GM21619 (cell line): ENCODE measurements around the gene RCOR1.
"Not testable (repeated sequence)": the region's sequence is repeated elsewhere in the genome, so short reads cannot be mapped to it uniquely, and the experiment has no call there.

Experiments
- ATAC-seq: cut with Tn5 transposase; IDR thresholded peaks from one replicate; pipeline ENCODE4 v1.9.1; 2021; ENCODE audit not compliant: unreplicated experiment

Gene RCOR1

DNA sequence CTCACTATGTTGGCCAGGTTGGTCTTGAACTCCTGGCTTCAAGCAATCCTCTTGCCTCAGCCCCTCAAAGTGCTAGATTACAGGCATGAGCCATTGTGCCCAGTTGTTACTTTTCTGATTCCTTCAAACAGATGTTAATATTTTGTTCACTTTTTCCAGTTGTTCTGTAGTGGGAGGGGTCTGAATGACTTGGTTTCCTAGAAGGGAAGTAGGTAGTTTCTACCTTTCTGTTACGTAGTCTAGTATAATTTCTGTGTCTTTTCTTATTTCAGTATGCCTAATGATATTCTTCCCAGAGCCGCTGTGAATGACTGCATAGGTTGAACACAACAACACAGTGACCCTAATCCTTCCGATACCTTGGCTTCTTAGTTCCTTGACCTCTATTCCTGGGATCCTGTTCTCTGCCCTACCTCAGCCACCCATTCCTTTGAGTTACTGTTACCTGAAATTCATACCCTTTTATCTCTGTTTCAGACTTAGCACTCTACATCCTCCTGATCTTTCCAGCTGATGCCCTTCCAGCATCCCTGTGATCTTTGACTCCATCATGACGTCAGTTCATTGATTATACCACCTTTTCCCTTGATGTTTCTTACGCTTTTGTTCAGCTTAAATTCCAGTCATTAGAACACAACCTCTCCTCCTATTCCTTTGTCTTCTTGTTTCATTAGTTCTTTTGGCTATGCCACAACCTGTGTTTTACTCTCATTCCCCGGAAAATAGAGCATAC is 33.3 kb downstream of the RCOR1 start:
- no peak for ATAC-seq

DNA sequence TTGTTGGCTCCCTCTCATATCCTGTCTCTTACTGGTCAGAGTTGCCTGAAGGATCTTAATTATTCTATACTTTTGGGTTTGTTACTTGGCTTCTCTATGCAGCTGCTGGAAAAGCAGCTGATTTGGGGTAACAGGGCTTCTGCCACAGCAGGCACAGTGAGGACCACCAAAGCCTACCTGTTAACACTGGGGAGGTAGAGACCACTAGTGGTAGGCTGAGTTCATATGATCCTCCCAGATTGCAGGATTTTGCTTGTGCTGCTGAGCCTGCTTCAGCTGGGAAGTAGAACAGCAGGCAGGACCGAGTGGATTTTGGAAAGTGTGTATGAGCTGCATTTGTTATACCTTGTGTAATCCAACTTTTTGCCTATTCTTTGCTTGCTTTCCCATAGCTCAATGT is 34.1 kb downstream of the RCOR1 start:
- ATAC-seq: no peak

DNA sequence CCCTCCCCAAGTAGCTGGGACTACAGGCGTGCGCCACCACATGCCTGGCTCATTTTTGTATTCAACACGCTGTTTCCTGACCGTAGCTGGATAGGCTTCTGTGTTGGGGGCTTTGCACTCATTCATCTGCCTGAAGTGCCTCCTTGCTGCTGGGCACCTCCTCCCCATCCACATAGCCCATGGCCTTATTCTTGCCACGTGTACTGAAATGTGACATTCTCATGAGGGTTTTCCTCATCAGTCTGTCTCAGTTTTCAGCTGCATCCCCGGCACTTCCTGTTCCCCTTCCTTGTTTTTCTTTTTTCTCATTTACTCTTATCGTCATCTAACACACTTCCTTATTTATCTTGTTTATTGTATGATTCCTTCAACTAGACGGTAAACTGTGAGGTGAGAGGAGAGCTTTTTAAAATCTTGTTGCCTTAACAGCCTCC is 36.6 kb downstream of the RCOR1 start:
- ATAC-seq: no peak

DNA sequence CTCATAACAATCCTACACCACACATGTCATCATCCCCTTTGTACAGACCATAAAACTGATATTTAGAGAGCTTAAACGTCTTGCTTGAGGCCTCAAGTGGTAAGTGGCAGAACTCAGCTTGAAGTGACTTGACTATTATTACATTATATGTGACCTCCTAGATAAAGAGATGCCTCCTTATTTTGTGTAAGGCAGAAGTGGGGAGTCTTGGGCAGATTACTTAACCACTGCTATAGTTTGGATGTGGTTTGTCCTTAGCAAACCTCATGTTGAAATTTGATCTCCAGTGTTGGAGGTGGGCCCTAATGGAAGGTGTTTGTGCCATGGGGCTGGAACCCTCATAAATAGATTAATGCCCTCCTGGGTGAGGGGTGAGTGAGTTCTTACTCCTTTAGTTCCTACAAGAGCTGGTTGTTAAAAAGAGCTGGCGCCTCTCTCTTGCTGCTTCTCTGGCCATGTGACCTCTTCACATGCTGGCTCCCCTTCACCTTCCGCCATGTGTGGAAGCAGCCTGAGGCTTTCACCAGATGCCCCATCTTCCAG is 37.4 kb downstream of the RCOR1 start:
- no peak for ATAC-seq

DNA sequence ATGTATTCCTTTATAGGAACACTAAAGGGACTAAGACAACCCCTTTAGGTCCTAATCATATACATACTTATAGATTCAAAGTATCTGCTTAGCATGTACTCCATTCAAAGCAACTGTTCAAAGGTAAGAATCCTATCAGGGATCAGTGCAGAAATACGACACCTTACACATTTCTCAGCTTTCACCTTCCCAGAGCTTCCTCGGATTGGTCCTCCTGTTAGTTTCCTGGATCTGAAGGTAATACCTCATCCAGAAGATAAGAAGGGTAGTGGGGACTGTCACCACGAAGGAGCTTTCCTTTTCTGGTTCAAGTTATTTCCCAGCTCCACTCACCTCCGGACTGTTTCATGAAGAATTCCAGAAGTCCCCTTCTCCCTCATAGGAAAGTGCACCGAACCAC is 38.0 kb downstream of the RCOR1 start:
- no peak for ATAC-seq

DNA sequence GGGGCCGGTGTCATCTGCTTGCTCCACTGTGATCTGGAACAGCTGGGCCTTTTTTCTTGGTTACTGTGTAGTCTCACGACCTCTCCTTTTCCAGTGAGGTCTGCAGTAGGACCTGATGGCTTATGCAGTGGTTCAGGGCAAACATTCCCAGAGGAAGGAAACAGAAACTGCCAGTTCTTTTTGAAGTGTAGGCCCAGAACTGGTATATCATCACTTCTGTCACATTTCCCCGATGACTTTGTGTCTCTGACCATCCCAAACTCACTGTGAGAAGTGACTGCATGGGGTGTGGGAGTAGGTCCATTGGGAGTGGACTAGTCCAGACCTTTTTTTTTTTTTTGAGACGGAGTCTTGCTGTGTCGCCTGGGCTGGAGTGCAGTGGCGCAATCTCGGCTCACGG is 38.4 kb downstream of the RCOR1 start:
- ATAC-seq: no peak

DNA sequence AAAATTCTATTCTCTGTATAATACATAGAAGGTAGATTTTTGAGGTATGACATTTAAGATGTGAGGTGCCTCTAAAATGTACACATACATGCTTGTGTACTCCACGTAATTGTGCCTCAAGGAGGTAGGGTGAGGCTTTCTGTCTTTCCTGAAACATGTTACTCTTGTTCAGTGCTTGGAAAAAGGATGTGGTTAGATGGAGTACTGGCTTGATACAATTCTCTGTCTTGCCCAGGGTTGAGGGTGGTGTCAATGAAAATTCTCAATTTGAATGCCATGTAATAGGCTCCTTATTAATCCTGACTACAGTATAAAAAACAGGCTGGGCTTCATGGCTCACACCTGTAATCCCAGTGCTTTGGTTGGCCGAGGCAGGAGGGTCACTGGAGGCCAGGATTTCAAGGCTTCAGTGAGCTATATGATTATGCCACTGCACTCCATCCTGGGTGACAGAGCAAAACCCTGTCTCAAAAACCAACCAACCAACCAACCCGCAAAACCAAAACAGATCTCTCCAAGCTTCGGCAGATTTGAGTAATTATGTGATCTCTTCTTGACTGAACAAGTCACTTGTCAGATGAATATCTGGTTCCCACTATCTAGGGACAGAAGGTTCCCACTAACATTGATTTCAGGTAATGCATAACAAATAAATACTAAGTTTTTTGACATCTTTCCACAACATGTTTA is 41.6 kb downstream of the RCOR1 start:
- no peak for ATAC-seq

DNA sequence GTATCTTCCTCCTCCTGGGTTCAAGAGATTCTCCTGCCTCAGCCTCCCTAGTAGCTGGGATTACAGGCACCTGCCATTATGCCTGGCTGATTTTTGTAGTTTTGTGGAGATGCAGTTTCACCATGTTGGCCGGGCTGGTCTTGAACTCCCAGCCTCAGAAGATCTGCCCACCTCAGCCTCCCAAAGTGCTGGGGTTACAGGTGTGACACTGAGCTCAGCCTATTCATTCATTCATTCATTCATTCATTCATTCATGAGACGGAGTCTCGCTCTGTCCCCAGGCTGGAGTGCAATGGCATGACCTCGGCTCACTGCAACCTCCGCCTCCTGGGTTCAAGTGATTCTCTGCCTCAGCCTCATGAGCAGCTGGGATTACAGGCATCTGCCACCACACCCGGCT is 47.2 kb downstream of the RCOR1 start:
- ATAC-seq: not testable (repeated sequence)

DNA sequence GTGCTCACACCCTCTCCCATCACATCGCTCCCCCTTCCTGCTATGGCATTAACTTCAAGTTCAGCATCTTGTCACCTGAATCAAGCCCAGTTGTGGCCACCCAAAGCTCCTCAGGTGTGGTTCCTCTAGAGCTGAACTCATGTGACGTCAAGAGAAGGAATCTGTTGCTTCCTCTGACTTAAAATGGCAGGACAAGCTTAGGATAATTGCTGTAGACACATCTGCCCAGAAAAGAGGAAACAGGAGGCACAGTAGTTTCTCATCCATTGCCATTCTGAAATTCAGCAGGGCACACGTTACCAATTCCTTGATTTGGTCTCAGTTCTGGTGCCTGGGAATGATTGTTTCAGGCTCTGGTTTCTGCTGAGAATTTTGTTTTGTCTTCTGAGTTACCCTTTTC is 52.1 kb downstream of the RCOR1 start:
- no peak for ATAC-seq

DNA sequence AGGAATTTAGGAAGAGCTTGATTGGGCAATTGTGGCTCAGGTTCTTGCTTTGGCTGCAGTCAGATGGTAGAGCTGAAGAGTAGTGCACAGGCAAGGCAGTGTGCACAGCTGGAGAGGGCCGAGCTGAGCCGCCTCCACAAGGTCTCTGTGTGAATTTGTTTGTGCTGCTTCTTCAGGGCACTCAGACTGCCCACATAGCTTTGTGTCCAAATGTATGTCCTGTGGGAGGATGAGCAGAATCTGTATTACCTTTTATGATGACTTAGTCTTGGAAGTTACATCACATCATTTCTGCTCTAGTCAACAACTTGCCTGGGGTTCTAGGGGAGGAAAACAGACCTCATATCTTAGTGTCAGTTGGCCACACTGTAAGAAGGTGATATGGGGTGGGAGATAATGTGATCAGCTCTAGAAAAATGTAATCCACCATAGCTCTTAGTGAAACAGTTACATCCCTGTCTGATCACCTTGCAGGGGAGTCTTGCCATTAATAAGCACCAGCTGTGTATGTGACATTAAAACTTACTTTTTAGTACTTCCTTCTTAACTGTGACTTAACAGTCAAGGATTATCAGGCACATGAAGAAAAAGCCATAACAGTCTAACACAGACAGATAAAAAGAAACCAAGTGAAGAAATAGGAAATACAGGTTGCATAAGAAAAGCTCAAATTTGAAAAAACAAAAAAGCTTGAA is 53.4 kb downstream of the RCOR1 start:
- ATAC-seq: no peak

DNA sequence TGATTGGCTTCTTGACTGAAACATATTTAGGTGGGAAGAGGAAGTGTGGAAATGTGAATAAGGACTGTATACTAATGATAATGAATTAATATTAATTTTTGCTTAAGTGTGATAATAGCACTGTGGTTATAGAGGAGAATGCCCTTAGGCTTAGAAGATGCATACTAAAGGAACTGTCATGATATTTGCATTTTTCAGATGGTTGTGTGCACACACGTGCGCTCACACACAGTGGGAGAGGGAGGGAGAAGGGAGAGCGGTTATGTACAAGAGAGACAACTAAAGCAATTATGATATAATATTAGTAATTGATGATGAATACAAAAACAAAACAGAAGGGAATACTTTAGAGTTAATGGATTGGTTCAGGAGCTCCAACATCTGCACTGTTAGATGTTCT is 54.2 kb downstream of the RCOR1 start:
- no peak for ATAC-seq

DNA sequence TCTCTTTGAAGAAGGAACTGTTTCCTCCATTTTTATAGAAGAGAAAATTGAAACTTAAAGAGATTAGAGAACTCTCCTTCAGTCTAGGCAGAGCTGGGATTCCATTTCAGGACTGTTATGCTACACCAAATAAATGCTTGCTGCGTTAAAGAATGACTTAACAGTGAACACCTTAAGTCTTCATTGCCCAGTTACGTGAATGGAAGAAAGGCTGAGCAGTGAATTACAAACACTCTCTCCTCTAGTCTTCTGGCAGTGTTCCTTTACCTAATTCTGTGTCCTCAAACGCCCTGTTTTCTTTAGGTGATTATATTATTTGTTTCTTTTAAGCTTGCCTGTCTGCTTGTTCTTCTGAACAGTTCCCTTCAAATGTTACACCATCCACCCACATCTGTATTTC is 59.7 kb downstream of the RCOR1 start:
- no peak for ATAC-seq

DNA sequence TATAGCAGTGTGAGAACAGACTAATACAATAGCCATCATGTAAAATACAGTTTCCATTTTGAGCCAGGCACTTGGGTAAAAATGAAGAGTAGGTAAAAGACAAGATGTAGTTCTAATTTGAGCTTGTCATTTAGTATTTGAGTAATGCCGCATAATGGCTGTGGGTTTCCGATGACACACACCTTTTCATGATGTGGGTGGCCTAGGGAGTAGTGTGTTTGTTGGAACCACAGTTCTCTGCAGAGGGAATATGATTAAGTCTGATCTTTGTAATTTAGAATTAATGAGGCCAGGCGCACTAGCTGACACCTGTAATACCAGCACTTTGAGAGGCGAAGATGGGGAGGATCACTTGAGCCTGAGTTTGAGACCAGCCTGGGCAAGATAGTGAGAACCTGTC is 61.8 kb downstream of the RCOR1 start:
- no peak for ATAC-seq

DNA sequence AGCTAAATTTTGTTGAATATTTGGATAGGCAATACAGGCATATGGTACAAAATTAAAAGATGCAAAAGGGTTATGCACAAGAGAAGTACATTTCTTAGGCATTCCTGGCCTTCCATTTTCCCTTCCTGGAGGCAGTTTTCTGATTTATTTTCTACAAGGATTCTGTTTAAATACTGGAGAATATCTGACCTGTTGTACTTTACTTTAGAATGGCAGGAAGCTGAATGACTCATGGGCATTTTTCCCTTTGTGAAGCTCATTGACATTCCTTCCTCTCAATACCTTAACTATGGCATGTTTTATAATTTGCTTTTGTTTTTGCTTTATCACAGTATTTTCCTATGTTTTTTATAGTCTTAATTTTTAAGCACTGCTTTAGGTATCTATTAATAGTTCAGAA is 62.7 kb downstream of the RCOR1 start:
- ATAC-seq: no peak

DNA sequence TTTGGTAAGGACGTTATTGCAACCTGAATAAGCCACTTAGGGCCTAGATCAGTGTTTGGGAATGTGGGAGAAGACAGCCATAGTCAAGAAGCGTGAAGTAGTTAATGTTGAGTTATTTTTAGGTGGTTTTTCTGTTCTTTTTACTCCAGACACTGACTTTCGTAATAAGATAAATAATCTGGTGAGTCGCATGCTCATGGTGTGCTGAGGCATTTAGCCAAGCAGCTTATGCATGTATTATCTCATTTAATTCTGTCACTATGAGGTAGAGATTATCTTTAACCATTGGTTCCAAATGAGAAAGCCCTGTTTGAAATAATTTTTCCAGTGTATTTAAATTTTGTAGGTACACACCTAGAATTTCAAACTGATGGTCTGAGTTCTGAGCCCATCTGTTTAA is 67.3 kb downstream of the RCOR1 start:
- no peak for ATAC-seq

DNA sequence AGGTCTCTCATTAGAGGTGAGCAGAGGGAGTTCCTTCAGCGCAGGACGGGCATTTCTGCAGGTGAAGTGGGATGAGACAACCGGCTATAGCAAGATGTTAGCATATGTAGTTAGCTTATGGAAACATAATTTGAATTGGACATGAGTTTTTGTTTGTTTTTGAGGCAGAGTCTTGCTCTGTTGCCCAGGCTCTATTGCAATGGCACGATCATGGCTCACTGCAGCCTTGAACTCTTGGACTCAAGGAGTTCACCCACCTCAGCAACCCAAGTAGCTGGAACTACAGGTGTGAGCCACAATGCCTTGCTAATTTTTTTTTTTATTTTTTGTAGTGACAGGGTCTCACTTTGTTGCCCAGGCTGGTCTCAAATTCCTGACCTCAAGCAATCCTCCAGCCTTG is 69.2 kb downstream of the RCOR1 start:
- ATAC-seq: no peak

DNA sequence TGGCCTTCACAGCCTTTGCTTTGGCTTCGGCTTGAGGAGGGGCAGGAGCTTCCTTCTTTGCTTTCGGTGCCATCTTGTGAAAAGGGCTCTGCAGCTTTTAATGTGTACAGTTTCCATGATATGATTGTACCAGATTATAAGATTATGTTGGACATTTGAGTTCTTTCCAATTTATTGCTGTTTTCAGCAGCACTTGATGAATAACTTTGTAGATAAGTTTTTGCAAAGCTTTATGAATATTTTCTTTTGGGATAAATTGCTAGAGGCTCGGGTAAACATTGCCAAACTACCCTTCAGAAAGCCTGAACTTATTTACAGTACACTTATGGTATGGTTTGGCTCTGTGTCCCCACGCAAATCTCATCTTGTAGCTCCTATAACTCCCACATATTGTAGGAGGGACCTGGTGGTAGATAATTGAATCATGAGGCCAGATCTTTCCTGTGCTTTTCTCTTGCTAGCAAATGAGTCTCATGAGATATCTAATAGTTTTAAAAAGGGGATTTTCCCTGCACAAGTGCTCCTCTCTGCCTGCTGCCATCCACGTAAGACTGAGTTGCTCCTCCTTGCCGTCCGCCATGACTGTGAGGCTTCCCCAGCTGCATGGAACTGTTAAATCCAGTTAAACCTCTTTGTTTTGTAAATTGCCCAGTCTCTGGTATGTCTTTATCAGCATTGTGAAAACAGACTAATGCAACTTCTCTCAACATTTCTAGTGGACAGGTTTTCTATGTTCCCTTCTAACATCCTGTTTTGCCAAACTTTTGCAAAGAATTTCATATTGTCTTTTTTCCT is 70.4 kb downstream of the RCOR1 start:
- no peak for ATAC-seq

DNA sequence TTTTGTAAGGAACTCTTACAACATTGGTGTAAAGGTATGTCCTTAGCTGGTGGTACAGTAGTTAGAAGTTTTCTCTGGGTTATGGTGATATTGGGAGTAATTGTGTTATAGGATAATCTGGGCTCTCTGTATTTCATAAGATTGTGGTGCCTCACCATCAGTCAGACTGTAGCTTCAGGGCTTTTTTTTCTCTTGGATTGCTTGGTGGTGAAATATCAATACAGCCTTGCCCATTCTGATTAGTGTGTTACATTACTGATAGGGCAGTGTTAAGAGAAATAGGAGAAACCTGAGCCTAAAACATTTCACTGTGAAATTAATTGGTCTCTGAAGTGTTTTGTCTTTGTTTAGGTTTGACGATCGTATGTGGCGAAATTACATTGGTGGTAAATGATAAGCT is 71.0 kb downstream of the RCOR1 start:
- no peak for ATAC-seq

DNA sequence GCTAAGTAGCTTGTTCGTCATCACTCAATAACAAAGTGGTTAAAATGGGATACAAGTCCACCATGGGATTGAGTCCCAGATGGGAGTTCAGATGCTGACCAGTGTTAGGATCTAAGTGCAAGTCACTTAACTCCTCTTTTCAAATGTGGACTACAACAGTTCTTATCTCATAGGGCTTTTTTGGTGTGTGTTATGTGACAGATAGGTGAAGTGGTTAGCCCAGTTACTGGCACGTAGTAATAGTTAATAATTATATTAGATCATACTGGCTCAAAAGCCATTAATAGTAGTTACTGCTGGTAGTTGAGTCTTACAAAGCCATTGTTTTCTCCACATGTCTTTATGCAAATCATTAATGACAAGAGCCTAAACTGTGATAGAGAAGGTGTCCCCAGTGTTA is 73.2 kb downstream of the RCOR1 start:
- ATAC-seq: no peak

DNA sequence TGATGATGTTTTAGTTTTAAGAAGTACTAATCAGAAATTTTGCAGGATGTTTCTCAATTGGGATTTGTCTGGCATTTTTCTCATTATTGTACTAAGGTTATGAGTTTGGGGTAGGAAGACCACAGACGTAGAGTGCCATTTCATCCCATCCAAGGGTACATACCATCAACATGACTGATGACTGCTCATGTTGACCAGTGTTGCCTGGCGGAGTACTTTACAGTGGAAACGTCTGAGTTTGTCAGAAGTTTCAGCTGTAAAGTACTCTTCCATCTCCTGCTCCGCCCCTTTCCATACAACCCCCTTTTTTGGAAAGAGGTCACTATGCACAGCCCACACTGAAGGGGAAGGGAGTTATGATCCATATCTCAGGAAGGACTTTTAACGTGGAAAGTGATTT is 74.2 kb downstream of the RCOR1 start:
- no peak for ATAC-seq

DNA sequence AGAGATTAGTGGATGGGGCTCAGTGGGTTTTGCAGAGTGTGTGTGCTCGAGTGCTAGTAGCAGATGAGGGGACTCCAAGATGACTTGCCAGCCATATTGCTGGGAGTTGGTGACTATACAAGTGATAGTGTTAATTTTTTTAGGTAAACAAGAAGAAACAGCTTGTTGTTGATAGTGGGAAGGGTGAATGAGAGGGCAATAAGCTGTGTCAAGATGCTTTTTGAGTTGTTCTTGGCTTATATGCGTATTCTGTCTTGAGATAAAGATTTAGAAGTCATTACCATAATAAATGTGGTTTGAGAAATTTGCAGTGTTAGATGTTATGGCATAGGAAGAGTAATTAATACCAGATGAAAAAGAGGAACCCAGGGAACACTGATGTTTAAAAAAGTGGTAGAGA is 75.3 kb downstream of the RCOR1 start:
- ATAC-seq: no peak
